Astrocyte of the cerebellum (primary cell): ENCODE results near the gene TMEM147.

Source experiments
- DNase-seq: peaks from one replicate; pipeline ENCODE4 v3.0.0-alpha.2; 2011; ENCODE audit warnings: low read depth
- H3K4me3 ChIP-seq: 2 replicates; pipeline ENCODE4 v1.5.1; 2011; ENCODE audit warnings: mild to moderate bottlenecking, low read depth, low read length, moderate library complexity
- CTCF ChIP-seq: IDR thresholded peaks from 2 replicates; pipeline ENCODE4 v1.5.1; 2012; ENCODE audit warnings: low read length, low read depth, moderate library complexity, mild to moderate bottlenecking; ENCODE audit errors: missing control alignments
- in situ Hi-C: cut with HindIII; loops from 2 replicates; pipeline ENCODE4 v1.10.0; 2017; ENCODE audit warnings: low sequenced_read_pairs

The TMEM147 gene

GRCh38 chr19:35525873-35526272 lies 19.6 kb upstream of the TMEM147 start:
- in situ Hi-C loops, result no loop called here

GRCh38 chr19:35528218-35529038 lies 17.0 kb upstream of the TMEM147 start, which contains the start of gene SBSN:
Gene SBSN, minus strand, starts transcription at chr19:35528311. Its CDS starts 30 bp downstream, at chr19:35528281.
- TF ChIP-seq CTCF, result no peak
- DNase-seq, result no peak
- in situ Hi-C loops, result no loop called here

More at GRCh38 chr19:35525873-35526272, 19.6 kb upstream of the TMEM147 start:
- DNase-seq, result no peak
- TF ChIP-seq CTCF, result no peak
- no peak overlapping the region for H3K4me3 ChIP-seq

GRCh38 chr19:35529241-35530218 lies 15.9 kb upstream of the TMEM147 start:
- in situ Hi-C loops, result no loop called here
- TF ChIP-seq CTCF, result no peak
- no peak for DNase-seq
- no peak overlapping the region for H3K4me3 ChIP-seq

More at GRCh38 chr19:35528218-35529038, 17.0 kb upstream of the TMEM147 start, which contains the start of gene SBSN:
- H3K4me3 ChIP-seq, result no peak within 1 kb of the TSS

- no peak for DNase-seq
- in situ Hi-C loops, result no loop called here
- no peak overlapping the region for H3K4me3 ChIP-seq
- TF ChIP-seq CTCF, result no peak
These were observed 14.1 kb upstream of the TMEM147 start for GRCh38 chr19:35531291-35531690.

- in situ Hi-C loops, result no loop called here
- no peak within 1 kb of the TSS for H3K4me3 ChIP-seq
- no peak for TF ChIP-seq CTCF
- no peak for DNase-seq
These were observed 12.1 kb upstream of the TMEM147 start, which contains the start of gene GAPDHS for GRCh38 chr19:35533201-35533821. Gene GAPDHS, plus strand, starts transcription at chr19:35533456. Its CDS starts 72 bp downstream, at chr19:35533528.
